H1 (cell line): Measurements from ENCODE around the gene IGFBP1.
A peak's percentile ranks its signal among the peaks of the same experiment; 100 is the strongest.

Experiments used
- CBX5 ChIP-seq: fragments of 300-800, 300-1000 bp; sonication (generic); IDR thresholded peaks from 2 replicates; pipeline ENCODE4 v1.7.1; 2016; ENCODE audit warnings: antibody characterized with exemption, low read length, low read depth
- CTCF ChIP-seq, 3 experiments: IDR thresholded peaks; 1 replicate in 2 of 3; 2 replicates in 1 of 3; pipeline versions ENCODE4 v1.5.1 to v1.6.1; 2011; ENCODE audit warnings: low read length in 3 of 3, mild to moderate bottlenecking in 3 of 3, inconsistent platforms in 2 of 3, low read depth in 1 of 3, moderate library complexity in 1 of 3; ENCODE audit not compliant: insufficient read depth in 1 of 3; ENCODE audit errors: control extremely low read depth in 1 of 3
- EP300 ChIP-seq, 2 experiments: IDR thresholded peaks; 1 replicate in 1 of 2; 2 replicates in 1 of 2; pipeline ENCODE4 v1.6.1; 2011 to 2012; ENCODE audit warnings: low read depth in 2 of 2, low read length in 2 of 2, mild to moderate bottlenecking in 2 of 2, borderline replicate concordance in 1 of 2, inconsistent platforms in 1 of 2, moderate library complexity in 1 of 2
- EZH2 ChIP-seq: fragments of 200-600 bp; sonication (generic); IDR thresholded peaks from 2 replicates; pipeline ENCODE4 v1.7.1; 2012; ENCODE audit warnings: low read depth, mild to moderate bottlenecking, moderate library complexity, low read length, inconsistent platforms; ENCODE audit not compliant: severe bottlenecking
- HDAC6 ChIP-seq: IDR thresholded peaks from one replicate; pipeline ENCODE4 v1.7.1; 2012; ENCODE audit warnings: low read depth, mild to moderate bottlenecking, inconsistent platforms, low read length, moderate library complexity
- NRF1 ChIP-seq: IDR thresholded peaks from 2 replicates; pipeline ENCODE4 v1.6.1; 2011; ENCODE audit warnings: mild to moderate bottlenecking, low read depth, low read length, improper control_type of control experiment
- PHF8 ChIP-seq: fragments of 200-600 bp; sonication (generic); conservative IDR thresholded peaks from 2 replicates; pipeline ENCODE4 v1.7.1; 2012; ENCODE audit warnings: low read depth, mild to moderate bottlenecking, inconsistent platforms, low read length, moderate library complexity
- POLR2A ChIP-seq, 2 experiments: IDR thresholded peaks; 1 replicate in 1 of 2; 2 replicates in 1 of 2; pipeline ENCODE4 v1.6.1; 2011; ENCODE audit warnings: low read depth in 2 of 2, low read length in 2 of 2, mild to moderate bottlenecking in 2 of 2; ENCODE audit errors: control extremely low read depth in 1 of 2
- SIX5 ChIP-seq: IDR thresholded peaks from 2 replicates; pipeline ENCODE4 v1.6.1; 2011; ENCODE audit warnings: mild to moderate bottlenecking, low read depth, low read length
- ZNF274 ChIP-seq: IDR thresholded peaks from 2 replicates; pipeline ENCODE4 v1.7.0; 2012; ENCODE audit warnings: low read length, borderline replicate concordance; ENCODE audit errors: extremely low read depth
- TF ChIP-seq, protein P1 (sequence below): IDR thresholded peaks from 2 replicates; pipeline ENCODE4 v1.6.1; 2012; ENCODE audit warnings: low read length, inconsistent platforms

DNA sequence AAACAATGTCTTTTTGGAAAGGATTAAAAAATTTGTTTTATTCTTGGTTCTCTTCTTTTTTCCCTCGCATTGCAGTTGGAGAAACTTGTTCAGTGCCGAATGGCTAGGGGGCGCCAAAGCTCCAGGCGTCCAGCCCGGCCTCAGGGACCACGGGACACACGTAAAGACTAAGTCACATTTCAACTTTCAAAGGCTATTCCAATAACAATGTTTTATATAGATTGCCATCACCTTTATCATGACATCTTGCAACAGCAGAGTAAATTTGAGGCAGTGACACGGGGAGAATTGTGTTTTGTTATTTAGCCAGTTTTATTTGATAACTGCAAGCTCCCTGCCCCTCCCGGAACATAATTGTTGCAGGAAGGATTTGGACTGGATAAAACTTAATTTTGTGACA is 35.0 kb downstream of the IGFBP1 start:
- peak; percentile 74 to 86 (median 85) for TF ChIP-seq CTCF (IDR thresholded peaks at IDR 0.05; ENCODE audit: control extremely low read depth in 1 of 3, insufficient read depth in 1 of 3, low read depth in 1 of 3, low read length in 3 of 3)
- TF ChIP-seq, protein P1, sequence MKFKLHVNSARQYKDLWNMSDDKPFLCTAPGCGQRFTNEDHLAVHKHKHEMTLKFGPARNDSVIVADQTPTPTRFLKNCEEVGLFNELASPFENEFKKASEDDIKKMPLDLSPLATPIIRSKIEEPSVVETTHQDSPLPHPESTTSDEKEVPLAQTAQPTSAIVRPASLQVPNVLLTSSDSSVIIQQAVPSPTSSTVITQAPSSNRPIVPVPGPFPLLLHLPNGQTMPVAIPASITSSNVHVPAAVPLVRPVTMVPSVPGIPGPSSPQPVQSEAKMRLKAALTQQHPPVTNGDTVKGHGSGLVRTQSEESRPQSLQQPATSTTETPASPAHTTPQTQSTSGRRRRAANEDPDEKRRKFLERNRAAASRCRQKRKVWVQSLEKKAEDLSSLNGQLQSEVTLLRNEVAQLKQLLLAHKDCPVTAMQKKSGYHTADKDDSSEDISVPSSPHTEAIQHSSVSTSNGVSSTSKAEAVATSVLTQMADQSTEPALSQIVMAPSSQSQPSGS = no peak
- TF ChIP-seq PHF8 = no peak
- no peak for TF ChIP-seq HDAC6
- TF ChIP-seq NRF1 = no peak
- no peak for TF ChIP-seq EP300 (IDR thresholded peaks at IDR 0.05; ENCODE audit: borderline replicate concordance in 1 of 2, low read depth in 2 of 2, low read length in 2 of 2)
- TF ChIP-seq EZH2 = no peak
- TF ChIP-seq POLR2A (IDR thresholded peaks at IDR 0.05; ENCODE audit: control extremely low read depth in 1 of 2, low read depth in 2 of 2, low read length in 2 of 2) = no peak
- TF ChIP-seq SIX5 = no peak
- TF ChIP-seq CBX5 = no peak
- TF ChIP-seq ZNF274 = no peak
